GM10266 (cell line): ENCODE data around the gene F7.

Experiments used
- DNase-seq: peaks from one replicate; pipeline ENCODE4 v3.0.0; 2012; ENCODE audit errors: extremely low spot score
- CTCF ChIP-seq: IDR thresholded peaks from 2 replicates; pipeline ENCODE4 v1.5.1; 2012; ENCODE audit warnings: mild to moderate bottlenecking, low read depth; ENCODE audit not compliant: control insufficient read depth, insufficient read depth; ENCODE audit errors: missing control alignments

The F7 gene

GRCh38 chr13:113092776-113093579, 12.6 kb upstream of the F7 start:
- DNase-seq, result no peak
- no peak for TF ChIP-seq CTCF

- no peak for TF ChIP-seq CTCF
- no peak for DNase-seq
These were observed 11.8 kb upstream of the F7 start for GRCh38 chr13:113093580-113094409.

GRCh38 chr13:113094410-113094800, 11.2 kb upstream of the F7 start:
- no peak for TF ChIP-seq CTCF
- no peak for DNase-seq

GRCh38 chr13:113095146-113096051, 10.2 kb upstream of the F7 start:
- no peak for TF ChIP-seq CTCF
- no peak for DNase-seq

GRCh38 chr13:113096052-113096744, 9.4 kb upstream of the F7 start:
- no peak for TF ChIP-seq CTCF
- no peak for DNase-seq

GRCh38 chr13:113096745-113097305, 8.8 kb upstream of the F7 start:
- TF ChIP-seq CTCF, result no peak
- DNase-seq, result no peak
